Measurements from ENCODE around the gene SNTG2.

- no peak for TF ChIP-seq MXD4 (CRISPR knock-in tag; IDR thresholded peaks at IDR 0.05; ENCODE audit: borderline replicate concordance)
- TF ChIP-seq CTCF (IDR thresholded peaks at IDR 0.05), result no peak
- no peak for TF ChIP-seq CREM (CRISPR knock-in tag; IDR thresholded peaks at IDR 0.05)
- TF ChIP-seq E2F1 (CRISPR knock-in tag; IDR thresholded peaks at IDR 0.05), result no peak
- TF ChIP-seq TP53 (CRISPR knock-in tag; IDR thresholded peaks at IDR 0.05), result no peak
- TF ChIP-seq ZNF512 (CRISPR knock-in tag; IDR thresholded peaks at IDR 0.05; ENCODE audit: borderline replicate concordance), result no peak
- TF ChIP-seq ZNF263 (CRISPR knock-in tag; IDR thresholded peaks at IDR 0.05; ENCODE audit: low read depth), result no peak
- TF ChIP-seq ZNF121 (CRISPR knock-in tag; IDR thresholded peaks at IDR 0.05), result no peak
- TF ChIP-seq TEAD1 (CRISPR knock-in tag; IDR thresholded peaks at IDR 0.05), result no peak
These were observed 327.0 kb downstream of the SNTG2 start for GRCh38 chr2:1277634-1278033.
